Measurements from ENCODE around the gene ADGRA1.

The ADGRA1 gene

GRCh38 chr10:133076274-133077038 lies 11.3 kb upstream of the ADGRA1 start:
- no peak for DNase-seq (ENCODE audit: low read depth)

GRCh38 chr10:133079836-133080682 lies 7.7 kb upstream of the ADGRA1 start:
- DNase-seq (ENCODE audit: low read depth): no peak

DNA sequence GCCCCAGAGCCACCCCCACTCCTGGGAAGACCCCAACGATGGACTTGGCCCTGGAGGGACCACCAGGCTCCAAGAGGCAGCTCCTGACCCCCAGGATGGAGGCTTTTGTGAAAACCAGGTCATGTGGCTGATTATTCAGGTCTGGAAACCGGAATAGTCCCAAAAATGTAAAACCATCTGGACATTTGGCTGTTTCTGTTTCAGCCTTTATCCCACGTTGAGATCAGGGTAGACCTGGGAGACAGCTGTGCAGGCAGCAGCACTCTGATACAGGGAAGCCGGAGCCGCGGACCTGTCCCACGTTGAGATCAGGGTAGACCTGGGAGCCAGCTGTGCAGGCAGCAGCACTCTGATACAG lies 7.1 kb upstream of the ADGRA1 start:
- DNase-seq (ENCODE audit: low read depth): no peak

DNA sequence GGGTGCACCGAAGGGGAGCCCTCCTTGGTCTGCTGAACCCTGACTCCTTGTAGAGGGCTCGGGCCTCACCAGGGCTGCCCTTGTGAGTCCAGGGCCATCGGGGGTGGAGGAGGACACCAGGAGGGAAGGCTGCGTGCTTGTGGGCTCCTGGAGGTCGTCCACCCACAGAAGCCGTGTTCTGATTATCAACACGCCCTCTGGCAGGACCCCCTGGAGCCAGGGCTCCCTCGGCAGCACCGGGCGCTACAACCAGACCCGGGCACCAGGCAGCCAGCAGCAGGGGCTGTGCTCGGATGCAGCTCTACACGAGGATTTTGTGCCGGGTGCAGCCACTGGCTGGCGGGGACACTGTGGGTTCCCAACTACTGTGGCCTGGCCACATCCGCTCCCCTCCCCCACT lies 6.1 kb upstream of the ADGRA1 start:
- no peak for DNase-seq (ENCODE audit: low read depth)

DNA sequence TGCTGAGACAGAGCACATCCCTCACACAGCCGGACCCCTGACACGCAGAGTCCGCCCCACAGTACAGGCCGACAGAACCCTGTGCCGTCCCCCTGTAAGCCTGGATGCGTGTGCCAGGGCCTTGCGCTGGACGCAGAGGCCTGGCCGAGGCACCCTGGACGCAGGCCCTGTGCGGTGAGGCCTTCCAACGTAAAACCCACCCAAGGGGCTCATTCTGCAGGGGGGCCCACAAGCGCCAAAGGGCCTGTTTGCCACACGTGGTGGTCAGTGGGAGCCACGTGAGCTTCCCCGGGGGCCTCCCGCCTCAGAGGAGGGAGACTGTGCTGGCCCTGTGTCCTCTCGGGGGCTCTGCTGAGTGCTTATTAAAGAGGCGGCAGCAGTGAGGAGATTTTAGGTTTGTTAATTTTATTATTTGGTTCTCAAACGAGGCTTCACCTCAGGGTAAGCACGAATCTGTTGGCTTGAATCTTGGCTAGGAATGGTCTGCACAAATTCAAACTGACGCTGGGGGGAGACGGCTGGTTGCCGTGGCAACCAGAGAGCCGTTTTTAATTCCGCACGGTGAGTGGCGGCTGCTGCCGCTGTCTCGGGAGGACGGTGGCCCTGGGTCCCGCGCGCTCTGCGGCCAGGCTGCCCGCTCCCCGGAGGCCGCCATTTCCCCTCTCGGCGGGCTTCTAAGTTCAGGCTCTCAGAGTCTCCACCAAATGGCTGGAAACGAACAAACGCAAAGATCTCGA lies 4.9 kb upstream of the ADGRA1 start:
- no peak for DNase-seq (ENCODE audit: low read depth)

DNA sequence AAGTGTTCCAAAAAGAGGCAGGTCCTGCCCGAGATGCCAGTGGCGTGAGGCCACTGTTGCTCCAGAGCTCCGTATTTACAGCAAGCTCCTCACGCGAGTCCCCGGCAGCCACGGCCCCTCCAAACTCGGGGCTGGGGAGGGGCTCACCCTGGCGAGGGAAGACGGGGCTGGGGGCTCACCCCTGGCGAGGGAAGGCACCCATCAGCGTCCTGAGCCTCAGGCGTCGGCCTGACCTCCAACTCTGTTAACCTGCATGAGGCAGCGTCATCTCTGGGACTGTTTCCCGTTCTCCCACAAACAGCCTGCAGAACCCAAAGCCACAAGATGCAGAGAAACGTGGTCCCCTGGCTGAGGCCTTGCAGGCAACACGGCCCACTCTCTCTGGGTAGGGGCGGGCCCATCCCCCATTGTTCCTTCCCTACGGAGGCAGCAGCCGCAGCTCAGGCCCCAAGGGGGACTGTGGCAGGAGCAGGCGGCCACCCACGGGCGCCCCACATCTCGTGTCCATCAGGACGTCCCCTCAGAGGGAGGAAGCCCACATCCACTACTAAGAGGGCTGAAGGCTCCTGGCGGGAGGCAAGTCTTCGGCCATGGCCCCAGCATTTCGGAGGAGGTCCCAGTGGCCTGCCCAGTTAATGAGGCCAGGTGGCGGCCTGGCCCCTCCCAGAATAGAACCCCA lies 4.2 kb upstream of the ADGRA1 start:
- no peak for DNase-seq (ENCODE audit: low read depth)

DNA sequence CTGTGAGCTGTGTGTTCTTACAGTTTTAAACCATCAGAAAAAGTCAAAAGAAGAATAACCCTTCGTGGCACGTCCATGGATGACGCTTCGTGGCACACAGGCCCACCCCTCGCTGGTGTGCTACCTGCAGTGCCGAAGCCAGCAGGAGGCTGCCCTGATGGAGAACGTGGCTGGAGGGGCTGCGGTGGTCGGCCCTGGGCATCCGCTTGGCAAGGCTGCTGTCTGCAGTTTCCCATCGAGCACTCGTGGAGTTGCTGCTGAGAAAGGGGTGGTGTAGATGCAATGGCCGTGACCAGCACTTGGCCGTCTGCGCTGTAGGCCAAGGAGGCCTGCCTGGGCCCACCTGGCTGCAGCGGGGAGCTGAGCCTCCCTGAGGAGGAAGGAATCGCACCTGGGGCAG lies 3.2 kb upstream of the ADGRA1 start:
- no peak for DNase-seq (ENCODE audit: low read depth)

GRCh38 chr10:133085251-133086125 lies 2.2 kb upstream of the ADGRA1 start:
- no peak for DNase-seq (ENCODE audit: low read depth)

DNA sequence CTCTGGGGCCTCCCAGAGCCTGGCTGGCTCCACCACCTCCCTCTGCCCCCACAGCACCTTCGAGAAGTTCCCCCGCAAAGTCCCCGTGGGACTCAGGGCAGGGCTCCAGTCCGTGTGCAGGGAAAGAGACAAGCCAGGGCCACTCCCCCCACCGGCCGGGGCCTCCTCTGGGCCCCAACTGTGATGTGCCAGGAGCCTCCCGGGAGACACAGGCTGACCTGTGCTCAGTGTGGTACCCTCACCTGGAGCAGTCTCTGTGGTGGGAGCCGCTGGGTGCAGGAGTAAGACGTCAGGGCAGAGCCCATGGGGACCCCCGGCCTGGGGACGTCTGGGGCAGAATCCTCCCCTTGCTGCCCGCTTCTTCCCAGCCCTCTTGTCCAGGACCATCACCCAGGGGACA lies 1.5 kb upstream of the ADGRA1 start:
- no peak for DNase-seq (ENCODE audit: low read depth)

- DNase-seq (ENCODE audit: low read depth): no peak
Observed at GRCh38 chr10:133087045-133087678, 562 bp upstream of the ADGRA1 start.

GRCh38 chr10:133088179-133088955 lies 643 bp downstream of the ADGRA1 start:
- no peak for DNase-seq (ENCODE audit: low read depth)

DNA sequence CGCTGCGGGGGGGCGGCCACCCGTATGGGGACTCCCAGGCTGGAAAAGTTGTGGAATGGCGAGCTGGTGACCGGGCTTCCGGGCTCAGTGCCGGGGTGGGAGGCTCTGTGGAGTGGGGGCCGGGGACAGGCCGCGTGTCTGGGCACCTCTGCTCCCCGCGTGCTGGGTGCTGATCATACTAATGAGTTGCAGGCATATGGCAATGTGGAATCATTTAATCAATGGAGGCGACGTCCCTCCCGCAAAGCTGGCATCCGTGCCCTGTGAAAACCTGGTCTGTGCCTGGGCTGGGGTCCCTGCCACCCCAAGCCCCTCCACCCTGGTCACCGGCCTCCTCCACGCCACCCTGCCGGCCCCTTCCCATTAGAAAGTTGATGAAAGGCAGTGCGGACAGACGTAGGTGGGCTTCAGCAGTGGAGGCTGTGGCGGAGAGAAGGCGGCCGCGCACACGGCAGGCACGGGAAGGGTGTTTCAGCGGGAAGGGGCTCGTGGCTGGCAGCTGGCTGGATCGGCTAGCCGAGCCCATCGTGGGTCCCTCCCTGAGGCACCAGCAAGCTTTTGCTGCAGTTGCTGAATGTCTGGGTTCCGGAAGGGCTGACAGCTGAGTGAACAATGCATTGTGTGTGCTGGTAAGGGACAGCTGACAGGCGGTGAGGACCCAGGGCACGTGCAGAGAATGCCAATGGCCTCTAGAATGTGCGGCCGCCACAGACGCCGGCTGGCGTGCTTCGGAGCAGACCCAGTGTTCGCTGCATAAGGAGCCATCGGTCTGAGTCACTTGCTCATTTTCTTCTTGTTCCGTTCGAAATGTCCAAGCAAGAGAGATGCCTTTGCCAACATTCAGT lies 1.5 kb downstream of the ADGRA1 start:
- DNase-seq (ENCODE audit: low read depth): no peak

DNA sequence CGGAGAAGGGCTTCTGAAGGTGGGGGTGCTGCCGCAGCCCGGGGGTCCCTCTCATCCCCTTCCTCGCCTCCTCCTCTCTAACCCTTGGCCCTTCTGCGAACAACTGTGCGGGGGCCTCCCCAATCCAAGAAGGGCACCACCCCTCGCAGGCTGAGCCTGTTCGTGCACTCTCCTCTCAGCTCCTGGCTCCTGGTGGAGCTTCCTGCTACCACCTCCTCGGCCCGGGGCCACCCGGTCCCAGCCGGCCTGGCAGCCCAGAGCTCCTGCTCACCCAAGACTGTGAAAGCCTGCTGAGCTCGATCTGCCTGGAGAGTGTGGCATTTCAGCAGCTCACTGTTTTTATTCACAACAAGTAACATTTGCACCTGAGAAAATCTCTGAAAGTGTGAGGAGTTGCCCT lies 2.4 kb downstream of the ADGRA1 start:
- DNase-seq (ENCODE audit: low read depth): no peak

DNA sequence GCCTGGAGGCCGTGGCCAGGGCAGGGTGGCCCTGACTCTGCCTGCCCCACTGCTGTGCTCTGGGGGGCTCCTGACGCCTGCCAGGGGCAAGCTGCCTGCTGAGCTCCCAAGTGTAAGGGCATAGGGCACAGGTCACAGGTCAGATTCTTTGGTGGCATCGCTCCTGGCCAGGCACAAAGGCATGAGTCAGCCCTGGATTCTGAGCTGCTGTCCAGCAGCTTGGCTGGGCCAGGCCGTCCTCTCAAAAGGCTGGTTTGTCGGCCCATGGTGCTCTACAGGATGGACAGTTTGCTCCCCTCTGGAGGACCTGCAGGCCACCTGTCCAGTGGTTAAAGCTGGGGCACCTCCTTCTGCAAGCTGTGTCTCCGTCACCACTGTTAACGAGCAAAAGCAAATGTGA lies 2.9 kb downstream of the ADGRA1 start:
- DNase-seq (ENCODE audit: low read depth): no peak

DNA sequence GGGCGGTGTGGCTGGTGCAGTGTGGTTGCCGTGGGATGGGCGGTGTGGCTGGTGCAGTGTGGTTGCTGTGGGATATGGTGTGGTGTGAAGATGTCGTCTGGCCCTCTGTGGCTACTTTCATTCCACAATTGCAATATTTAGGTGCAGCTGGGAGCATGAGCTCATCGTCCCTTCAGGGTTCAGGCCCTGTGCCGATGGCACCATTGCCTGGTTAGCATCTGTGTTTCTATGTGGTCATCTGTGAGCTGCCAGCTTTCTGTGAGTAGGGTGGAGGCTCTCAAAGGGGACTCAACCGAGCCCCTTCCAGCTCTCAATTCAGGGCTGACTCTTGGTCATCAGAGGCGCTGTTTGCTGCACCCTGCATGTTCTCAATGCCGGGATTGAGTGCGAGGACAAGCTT lies 3.6 kb downstream of the ADGRA1 start:
- no peak for DNase-seq (ENCODE audit: low read depth)

- DNase-seq (ENCODE audit: low read depth): no peak
Observed at GRCh38 chr10:133093291-133093690, 5.6 kb downstream of the ADGRA1 start.

GRCh38 chr10:133094286-133094685 lies 6.6 kb downstream of the ADGRA1 start:
- no peak for DNase-seq (ENCODE audit: low read depth)

DNA sequence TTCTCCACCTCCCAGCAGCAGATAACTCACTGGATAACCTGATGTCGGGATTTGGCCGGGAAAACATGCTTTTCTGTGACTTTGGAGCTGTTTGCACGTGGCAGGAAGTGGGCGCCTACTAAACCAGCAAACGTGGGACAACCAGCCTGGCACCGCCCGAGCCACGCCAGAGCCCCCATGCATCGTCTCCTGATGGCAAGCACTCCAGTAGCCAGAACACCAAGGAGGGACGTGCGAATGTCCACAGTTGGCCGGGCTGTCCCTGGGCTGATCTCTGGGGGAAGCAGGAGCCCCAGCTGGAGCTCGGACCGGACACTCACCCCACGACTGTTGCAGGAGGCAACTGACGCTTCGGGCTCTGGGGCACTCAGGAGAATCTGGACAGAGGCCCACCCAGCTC lies 7.1 kb downstream of the ADGRA1 start:
- no peak for DNase-seq (ENCODE audit: low read depth)

GRCh38 chr10:133095586-133095985 lies 7.9 kb downstream of the ADGRA1 start:
- no peak for DNase-seq (ENCODE audit: low read depth)

All from activated T-cell treated with anti-CD3 and anti-CD28 coated beads for 1 hour (primary cell).